ENCODE measurements around the gene ZNF837. TPM values are rescaled to one million over a fixed set of nuclear protein-coding genes. Genes with fewer than 3 reads are reported as not detected.
"Not testable (repeated sequence)": the region's sequence is repeated elsewhere in the genome, so short reads cannot be mapped to it uniquely, and the experiment has no call there.

The ZNF837 gene
- polyA plus RNA-seq (ENCODE audit: insufficient read length) = 3.1 TPM
- long read RNA-seq, donor 1, partial matches to known transcripts = 2,032 of 2,085 reads
- long read RNA-seq, donor 1, other reads (novel, unspliced or antisense) = 49 of 2,085 reads
- long read RNA-seq, donor 2, partial matches to known transcripts = 0 of 4 reads
- long read RNA-seq, donor 2, other reads (novel, unspliced or antisense) = 0 of 4 reads
- long read RNA-seq, donor 3, partial matches to known transcripts = 1,557 of 1,588 reads
- long read RNA-seq, donor 3, other reads (novel, unspliced or antisense) = 30 of 1,588 reads
- long read RNA-seq, donor 4, partial matches to known transcripts = 929 of 929 reads
- long read RNA-seq, donor 4, other reads (novel, unspliced or antisense) = 0 of 929 reads
- long read RNA-seq, donor 5, partial matches to known transcripts = 0 of 4 reads
- long read RNA-seq, donor 5, other reads (novel, unspliced or antisense) = 0 of 4 reads
- long read RNA-seq, donor 6, partial matches to known transcripts = 0 of 3 reads
- long read RNA-seq, donor 6, other reads (novel, unspliced or antisense) = 0 of 3 reads
- long read RNA-seq, donor 7, partial matches to known transcripts = 3,271 of 3,351 reads
- long read RNA-seq, donor 7, other reads (novel, unspliced or antisense) = 74 of 3,351 reads
- long read RNA-seq, donor 8, partial matches to known transcripts = 0 of 3 reads
- long read RNA-seq, donor 8, other reads (novel, unspliced or antisense) = 0 of 3 reads

DNA sequence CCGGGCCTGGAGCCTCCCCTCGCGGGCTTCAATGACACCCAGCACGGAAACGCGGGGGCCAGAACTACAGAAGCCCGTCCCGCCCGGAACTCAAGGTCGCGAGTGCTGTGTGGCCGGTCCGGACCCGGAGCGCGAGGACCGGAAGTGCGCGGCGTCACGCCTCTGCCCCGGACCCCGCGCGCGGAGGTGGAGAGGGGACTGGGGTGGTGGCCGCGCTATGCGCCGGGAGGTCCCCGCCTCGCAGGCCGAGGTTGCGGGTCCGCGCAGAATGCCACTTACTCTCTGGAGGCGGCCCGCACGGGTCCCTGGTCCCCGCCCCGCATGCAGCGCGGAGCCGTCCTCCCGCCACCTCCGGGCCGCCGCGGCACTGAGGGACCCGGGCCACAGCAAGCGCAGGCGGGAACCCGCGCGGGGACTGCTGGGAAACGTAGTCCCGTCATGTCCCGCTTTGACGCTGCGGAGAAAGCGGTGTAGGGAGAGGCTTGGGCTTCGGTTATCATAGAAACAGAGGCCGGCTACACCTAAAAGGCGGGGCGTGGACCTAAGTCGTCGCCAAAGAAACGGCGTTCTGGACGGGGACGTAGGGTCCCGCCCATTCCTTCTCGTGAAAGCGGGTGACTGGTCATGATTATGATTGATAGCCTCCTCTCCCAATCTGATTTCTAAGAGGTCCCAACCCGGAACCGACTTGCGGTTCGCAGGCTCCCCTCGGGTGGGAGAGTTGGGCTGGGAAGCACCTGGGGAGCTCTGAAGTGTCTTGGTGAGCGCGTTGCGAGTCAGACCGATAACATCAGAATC, at the start of gene ZNF837:
ZNF837 (minus strand) TSS at position 369 of the 798 bp plus-strand sequence. CDS start 11,698 bp downstream, outside the sequence.
- peak; percentile 100 for DNase-seq

DNA sequence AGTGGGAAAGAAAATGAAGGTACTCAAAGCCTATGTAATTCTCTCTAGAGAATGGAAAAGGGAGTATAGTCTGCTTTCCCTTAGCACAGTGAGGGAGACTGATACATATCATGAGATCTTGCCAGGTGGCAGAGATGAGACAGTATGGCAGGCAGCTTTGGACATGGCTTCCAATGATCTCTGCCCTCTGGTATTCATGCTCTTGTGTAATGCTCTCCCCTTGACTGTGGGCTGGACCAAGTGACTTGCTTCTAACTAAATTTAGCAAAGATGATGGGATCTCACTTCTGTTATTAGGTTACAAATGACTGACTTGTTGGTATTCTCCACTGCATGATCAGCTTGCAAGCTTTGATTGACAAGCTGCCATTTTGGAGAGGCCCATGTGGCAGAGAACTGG, 48.9 kb upstream of the ZNF837 start:
- no peak for DNase-seq

DNA sequence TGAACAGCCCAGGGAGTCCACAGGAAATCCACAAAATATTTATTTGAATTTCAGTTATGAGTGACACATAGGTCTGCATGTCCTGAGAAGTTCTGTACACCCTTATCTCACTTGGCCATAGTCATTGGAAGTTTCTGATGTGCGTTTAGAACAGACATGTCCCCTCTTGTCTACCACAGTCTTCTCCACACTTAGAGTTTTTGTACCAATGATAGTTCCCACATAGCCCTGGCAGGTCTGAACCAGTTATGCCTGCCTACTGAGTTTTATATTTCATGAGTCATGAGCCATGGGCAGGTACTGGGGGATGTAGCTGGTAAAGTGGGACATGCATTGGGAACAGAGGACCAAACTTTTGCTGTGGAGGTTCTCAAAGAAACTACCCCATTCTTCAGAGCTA, 47.8 kb upstream of the ZNF837 start:
- no peak for DNase-seq

DNA sequence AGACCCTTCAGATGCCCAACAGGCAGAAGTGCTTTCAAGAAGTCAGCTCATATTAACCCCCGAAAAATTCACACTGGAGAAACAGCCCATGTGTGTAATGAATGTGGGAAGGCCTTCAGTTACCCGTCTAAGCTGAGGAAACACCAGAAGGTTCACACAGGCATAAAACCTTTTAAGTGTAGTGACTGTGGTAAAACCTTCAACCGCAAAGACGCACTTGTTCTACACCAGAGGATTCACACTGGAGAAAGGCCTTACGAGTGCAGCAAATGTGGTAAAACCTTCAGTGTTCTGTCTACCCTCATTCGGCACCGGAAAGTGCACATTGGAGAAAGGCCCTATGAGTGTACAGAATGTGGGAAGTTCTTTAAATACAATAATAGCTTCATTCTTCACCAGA, 36.2 kb upstream of the ZNF837 start:
- no peak for DNase-seq

DNA sequence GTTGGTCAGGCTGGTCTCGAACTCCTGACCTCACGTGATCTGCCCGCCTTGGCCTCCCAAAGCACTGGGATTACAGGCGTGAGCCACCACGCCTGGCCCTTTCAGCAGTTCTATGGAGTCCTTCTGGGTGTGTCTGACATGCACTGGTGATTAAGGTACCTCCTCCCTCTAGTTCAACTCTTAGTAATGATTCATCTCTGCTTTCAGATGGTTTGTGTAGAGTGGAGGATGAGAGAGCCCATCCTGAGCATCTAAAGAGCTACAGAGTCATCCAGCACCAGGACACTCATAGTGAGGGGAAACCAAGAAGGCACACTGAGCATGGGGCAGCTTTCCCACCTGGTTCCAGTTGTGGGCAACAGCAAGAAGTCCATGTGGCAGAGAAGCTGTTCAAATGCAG, 35.8 kb upstream of the ZNF837 start:
- DNase-seq = no peak

DNA sequence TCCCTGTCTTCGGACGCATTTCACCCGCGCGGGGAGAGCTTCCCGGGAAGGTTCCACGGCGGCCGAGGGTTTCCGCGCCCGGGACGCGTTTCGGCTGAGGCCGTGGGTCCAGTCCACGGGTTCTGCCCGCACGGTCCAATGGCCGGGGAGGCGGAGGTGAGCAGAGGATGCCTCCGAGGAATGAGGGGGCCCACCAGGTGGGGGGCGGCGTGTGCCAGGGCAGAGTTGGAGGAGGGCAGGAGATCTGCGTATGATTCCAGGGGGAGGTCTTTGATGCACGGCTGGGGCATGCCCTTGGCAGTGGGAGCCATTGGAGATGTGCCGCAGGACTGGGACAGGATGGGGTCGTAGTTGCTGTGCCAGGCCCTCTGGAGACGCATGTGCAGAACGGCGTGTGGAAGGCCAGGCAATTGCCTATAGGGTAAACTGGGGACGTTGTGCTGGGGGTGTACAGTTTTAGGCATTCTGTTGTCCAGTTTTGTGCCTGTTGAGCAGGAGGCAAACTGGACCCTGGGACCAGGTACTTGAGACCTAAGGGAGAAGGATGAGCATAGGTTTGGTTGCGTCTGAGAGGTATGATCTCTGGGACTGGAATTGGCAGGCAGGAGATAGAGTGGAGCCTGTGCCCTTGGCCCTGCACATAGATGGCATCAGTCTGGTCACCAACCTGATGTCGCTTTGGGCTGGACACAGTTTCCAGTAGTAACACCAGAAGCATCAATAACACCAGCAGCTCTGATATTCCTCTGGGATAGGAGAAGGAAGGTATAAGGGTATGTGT, 28.4 kb upstream of the ZNF837 start:
- DNase-seq = no peak

DNA sequence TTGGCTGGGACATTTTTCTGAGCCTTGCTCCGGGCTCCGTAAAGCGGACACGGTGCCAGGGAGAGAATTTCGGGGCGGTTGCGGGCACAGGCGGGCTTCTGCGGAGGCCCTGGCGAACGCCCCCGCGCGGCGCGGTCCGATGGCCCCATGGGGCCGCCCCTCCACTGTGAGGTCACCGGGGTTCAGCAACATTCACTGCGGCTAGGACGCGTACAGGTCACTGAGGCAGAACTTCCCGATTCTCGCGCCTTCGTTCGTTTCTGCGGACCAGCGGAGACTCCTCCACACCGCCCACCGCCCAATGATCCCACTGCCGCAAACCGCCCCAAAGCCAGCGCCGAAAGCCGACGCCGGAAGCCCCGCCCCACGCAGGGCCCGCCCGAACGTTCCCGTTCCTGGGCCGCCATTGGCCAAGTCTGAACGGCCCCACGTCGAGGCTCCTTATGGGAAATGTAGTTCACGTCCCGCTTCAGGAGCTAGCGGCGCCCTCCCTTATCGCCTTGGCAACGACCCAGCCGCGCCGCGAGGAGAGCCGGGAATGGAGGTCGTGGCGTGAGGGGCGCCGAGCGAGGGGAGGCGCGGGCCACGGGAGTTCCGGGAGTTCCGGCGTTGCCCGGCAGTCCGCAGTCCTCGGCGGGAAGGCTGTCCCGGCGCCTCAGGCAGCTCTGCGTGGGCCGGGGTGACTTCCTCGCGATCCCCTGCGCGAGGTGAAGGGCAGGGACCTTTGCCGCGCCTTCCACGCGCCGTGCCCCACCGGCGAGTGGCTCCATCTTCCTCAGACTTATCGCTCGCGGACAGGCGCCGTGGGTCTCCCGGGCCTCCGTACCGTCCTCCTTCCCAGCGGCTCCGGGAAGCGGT, 27.6 kb upstream of the ZNF837 start, which contains the start of gene ZNF584:
ZNF584 (plus strand) TSS at position 498 of the 858 bp plus-strand sequence. CDS start 499 bp downstream, outside the sequence.
- DNase-seq = peak; percentile 98

DNA sequence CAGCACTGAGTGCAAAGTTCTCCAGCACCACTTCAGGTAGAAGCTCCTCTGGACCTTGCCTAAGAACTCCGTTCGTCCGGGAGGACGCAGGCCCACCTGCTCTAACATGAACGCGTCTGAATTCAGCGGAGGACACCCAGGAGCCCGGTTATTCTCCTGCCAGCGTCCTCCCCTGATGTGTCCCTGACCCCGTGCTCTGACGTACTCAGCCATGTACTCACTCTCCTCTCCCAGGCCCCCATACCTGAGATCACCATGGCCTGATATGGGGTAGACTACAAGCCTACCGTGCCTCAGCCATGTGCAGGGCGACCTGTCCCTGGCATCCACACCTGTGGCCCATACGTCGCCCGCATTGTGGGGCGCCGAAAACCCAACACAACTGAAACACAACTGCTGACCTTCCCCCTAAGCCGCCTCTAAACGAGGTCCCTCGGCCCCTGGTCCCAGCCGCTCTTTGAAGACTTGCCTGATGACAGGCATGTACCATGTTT, 26.9 kb upstream of the ZNF837 start:
- DNase-seq = no peak

DNA sequence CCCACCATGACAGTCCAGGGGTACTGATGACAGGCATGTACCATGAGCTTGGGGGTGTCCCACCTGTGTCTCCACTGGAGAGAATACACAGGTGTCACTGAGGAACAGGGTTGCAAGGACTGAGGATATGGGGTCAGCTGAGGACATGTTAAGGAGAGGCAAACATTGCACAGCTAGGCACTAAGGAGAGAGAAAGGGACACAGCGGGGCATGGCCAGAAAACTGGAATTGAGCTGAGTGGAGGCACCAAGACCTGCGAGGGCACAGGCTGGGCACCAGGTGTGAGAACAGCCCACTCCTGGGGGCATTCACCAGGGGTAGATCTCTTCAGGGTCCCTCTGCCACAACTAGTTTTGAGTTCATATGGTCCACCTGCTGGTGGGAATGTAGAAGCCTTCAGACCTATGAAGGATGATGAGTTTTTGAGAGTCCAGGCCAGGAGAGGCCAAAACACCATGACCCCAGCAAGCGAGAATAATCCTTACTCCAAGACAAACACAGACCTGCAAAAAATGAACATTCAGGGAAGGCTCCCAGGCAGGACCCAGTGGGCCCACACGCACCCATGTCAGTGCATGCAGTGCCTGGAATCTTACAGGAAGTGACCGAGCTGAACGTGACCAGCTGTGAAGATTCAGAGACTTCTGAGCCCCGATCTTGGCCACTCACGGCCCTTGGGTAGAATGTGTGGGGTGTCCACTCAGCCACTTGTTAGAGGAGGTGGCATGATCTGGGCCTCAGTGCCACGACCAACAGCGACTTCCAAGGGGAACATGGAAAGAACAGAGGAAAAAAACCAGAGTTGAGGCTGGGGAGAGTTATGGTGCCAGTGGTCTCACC, 26.2 kb upstream of the ZNF837 start:
- DNase-seq = no peak

DNA sequence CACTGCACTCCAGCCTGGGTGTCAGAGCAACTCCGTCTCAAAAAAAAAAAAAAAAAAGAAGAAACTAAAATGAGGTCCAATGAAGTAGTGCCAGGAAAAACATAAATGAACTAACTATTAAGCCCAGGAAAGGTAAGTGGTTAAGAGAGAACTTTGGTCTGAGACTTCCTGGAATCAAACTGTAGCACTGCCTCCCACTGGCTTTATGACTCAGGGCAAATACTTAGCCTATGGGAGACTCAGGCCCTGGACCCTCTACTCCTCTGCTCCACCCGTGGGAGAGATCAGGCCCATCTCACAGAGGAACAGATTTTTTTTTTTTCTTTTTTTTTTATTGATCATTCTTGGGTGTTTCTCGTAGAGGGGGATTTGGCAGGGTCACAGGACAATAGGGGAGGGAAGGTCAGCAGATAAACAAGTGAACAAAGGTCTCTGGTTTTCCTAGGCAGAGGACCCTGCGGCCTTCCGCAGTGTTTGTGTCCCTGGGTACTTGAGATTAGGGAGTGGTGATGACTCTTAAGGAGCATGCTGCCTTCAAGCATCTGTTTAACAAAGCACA, 23.2 kb upstream of the ZNF837 start:
- not testable (repeated sequence) for DNase-seq

DNA sequence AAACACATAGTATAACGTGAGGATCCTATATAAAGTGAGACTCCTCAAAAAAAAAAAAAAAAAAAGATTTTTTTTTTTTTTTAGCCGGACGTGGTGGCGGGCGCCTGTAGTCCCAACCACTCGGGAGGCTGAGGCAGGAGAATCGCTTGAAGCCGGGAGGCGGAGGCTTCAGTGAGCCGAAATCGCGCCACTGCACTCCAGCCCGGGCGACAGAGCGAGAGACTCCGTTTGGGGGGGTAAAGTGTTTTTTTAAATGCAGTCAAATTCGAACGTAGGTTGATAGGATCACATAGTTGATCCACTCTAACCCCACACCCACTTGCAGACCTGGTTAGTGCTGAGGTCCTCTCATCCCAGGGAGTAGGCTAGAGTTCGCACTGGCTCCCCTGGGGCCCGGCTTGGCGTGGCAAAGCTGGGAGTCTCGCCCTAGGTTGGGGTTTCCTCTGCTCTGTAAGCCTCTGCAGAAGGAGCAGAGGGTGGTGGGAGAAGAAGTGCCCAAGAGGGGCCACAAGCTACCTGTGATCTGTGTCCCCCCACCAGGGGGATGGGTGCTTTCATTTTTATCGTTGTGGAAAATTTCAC, 21.1 kb upstream of the ZNF837 start:
- no peak for DNase-seq

DNA sequence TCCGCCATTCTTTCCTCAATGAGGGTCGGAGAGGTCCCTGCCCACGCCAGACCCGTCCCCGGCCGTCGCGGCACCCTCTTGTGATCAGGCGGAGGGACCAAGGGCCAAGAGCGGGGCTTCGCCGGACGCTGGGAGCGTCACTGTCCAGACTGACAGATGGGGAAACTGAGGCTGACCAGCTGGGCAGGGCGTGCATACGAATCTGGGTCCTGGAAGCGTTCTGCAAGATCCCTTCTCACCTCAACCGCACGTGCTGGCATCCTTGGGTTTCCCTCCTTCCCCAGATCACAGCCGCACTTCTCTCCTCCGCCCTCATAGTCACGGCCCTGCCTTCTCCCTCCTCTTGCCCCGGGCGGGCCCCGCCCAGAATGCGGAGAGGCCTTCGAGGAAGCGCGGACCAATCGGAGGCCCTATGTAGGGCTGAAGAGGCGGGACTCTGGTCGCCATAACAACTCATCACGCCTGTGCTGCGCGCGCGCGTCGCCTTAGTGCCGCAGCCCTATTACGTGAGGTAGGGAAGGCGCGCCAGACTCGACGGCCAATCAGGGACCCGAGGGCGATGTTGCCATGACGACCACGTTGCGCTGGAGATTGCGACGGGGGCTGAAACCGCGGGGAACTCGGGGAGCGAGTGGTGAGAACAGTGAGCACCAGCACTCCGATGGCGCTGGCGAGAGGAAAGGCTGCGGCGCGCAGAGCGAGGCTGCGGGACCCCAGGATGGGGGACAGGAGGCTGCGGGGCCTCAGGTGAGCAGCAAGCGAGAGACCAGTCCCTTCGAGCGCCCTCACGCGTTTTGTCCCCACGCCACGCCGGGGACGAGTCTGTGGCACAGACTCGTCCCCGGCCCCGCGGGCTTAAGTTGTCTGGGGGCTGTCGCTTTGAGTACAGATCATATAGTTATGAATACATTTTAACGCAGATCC, 20.3 kb upstream of the ZNF837 start:
- peak; percentile 99 for DNase-seq

DNA sequence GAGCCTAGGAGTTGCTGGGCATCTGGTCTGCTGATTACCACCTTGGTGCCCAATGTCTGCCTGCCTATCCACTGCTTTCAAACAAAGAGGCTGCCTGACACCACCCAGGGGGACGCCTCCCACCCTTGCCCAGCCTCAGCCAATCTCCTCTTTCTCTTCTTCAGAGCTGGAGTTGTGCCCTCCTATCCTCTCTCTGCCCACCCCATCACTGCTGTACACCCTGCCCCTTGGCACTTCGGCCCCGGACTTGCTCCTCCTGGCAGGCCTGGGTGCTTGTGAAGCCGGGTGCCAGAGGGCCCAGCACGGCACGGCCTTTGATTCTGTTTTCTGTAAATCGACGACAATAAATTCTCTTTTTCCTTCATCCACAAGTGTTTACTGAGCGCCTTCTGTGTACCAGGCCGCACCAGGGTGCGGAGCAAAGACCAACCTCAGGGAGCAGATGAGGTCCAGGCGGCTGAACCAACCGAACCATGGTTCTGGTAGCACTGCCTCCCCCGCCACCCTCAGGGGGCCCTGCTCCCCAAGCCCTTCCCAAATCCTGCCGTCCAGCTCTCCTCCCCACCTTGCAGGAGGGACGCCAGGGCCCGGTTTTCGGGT, 19.6 kb upstream of the ZNF837 start:
- DNase-seq = no peak

DNA sequence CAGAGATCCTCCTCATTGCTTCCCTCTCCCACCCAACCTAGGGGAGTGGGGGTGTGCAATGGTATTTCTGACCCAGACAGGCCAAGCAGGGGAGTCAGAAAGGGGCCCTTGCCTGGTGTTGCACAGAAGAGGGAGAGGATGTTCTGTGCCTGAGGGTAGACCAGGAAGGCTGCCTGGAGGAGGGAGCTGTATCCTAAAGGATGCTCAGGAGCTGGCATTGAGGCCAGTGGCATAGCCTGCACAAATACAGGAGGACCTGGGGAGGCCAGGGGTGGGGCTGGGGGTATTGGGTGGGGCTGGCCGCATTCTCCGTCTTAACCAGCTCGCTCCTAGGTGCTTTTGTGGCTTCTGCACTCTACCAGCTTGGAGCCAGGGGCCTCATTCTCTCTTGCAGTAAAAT, 19.1 kb upstream of the ZNF837 start:
- no peak for DNase-seq

DNA sequence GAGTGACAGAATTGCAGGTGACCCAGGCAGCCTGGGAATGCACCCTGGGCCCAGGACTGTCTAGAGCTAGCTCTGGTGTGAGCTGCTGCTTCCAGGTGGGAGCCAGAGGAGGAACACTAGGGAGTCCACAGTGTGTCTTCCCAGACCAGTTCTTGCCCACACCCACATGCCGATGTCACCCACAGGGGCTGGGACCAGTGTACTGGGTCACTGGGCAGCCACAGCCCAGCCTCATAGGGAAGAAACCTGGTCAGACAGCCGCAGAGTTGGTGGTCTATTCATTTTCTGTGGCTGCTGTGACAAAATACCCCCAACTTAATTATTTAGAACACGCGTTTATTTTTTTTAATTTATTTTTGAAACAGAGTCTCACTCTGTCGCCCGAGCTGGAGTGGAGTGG, 17.7 kb upstream of the ZNF837 start:
- DNase-seq = no peak

DNA sequence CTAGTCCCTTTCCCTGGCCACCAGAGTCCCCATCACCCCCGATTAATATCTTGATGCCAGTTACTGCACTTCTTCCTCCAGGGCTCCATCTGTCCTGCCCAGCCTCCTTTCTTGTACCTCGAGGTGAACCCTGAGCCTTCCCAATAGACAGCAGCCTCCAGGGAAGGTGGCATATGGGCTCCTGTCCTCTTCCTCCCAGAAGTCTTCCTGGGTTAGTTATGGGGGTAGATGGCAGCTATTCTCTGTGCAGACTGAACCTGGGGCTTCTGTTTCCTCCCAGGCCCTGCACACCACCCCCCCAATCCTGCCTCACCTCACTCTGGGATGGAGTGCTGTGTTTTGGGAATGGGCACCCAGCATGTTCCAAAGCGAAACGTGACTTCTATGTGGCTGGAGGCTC, 17.3 kb upstream of the ZNF837 start:
- DNase-seq = no peak

DNA sequence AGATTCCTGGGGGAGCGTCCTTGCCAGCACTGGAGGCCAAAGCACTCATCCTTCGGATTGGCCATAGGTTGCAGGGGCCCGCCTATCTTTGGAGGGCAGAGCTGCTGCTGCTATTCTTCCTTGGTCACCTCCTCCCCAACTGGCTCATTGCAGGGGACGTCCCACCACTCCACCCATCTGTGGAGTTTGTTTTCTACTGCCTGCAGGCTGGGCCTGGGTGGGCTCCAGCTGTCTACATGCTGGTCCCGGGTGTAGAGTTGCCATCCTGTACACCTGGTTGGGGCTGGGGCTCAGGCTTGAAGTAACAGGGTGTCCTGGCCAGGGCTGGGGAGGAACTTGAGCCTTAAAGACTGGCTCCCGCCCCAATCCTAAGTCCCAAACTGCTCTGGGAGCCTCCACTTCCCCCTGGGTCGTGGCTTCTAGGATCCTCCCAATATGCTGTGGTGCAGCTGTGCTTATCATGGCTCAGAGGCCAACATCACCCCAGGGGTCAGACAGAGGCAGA, 16.8 kb upstream of the ZNF837 start:
- DNase-seq = no peak
